GM12892 (cell line): ENCODE data around the gene FRMD5.

Source experiments
- POLR2A ChIP-seq: IDR thresholded peaks from 2 replicates; pipeline ENCODE4 v1.6.1; 2011; ENCODE audit warnings: low read depth, low read length, control low read depth
- POLR2AphosphoS5 ChIP-seq: IDR thresholded peaks from 2 replicates; pipeline ENCODE4 v1.6.1; 2011; ENCODE audit warnings: low read depth, low read length, control low read depth

DNA sequence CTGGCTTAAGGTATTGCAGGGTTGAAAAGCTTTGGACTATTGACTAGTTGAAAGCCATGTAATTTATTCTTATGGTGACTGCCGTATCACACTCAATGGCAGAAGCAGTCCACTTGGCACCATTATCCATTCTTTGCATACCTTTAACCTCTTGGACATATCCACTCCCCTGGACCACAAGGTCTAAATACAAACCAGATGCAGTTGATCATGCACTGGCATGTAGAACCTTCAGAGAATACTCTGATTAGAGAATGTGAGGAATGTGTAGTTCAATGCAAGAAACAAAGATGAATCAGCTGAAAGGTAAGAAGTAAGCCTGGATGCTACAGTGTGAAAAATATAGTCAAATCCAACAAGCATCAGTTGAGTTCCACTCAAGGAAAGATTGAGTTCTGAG lies 93.1 kb downstream of the FRMD5 start:
- TF ChIP-seq POLR2AphosphoS5 (no peak), POLR2A (no peak)
